Endodermal cell (in vitro differentiated cells): ENCODE results near the gene CYP26A1. TPM values are rescaled to one million over a fixed set of nuclear protein-coding genes. Genes with fewer than 3 reads are reported as not detected.

ENCODE experiments used
- DNase-seq: peaks from one replicate; pipeline ENCODE4 v3.0.0-alpha.2; 2017
- H3K27ac ChIP-seq: 2 replicates; pipeline ENCODE4 v1.5.1; 2013; ENCODE audit warnings: mild to moderate bottlenecking, low read depth, low read length, moderate library complexity
- H3K27me3 ChIP-seq: 2 replicates; pipeline ENCODE4 v1.6.1; 2013; ENCODE audit warnings: mild to moderate bottlenecking, low read length, moderate library complexity; ENCODE audit not compliant: insufficient read depth, control insufficient read depth, poor library complexity, severe bottlenecking
- H3K36me3 ChIP-seq: 2 replicates; pipeline ENCODE4 v1.7.0; 2013; ENCODE audit warnings: mild to moderate bottlenecking, low read length, moderate library complexity; ENCODE audit not compliant: control insufficient read depth, insufficient read depth
- H3K4me1 ChIP-seq: one replicate; pipeline ENCODE4 v1.7.0; 2013; ENCODE audit warnings: low read length; ENCODE audit not compliant: control insufficient read depth, insufficient read depth
- H3K4me3 ChIP-seq: 2 replicates; pipeline ENCODE4 v1.5.1; 2013; ENCODE audit warnings: mild to moderate bottlenecking, low read length, moderate library complexity
- H3K9ac ChIP-seq: 2 replicates; pipeline ENCODE4 v1.6.1; 2013; ENCODE audit warnings: mild to moderate bottlenecking, low read length, moderate library complexity; ENCODE audit not compliant: poor library complexity, severe bottlenecking; ENCODE audit errors: extremely low read depth
- H3K9me3 ChIP-seq: 2 replicates; pipeline ENCODE4 v1.6.1; 2013; ENCODE audit warnings: mild to moderate bottlenecking, low read length, moderate library complexity; ENCODE audit not compliant: control insufficient read depth
- H3K27ac Mint-ChIP-seq: 2 replicates; pipeline ENCODE4 v1.8.0; 2020; ENCODE audit warnings: mixed read lengths
- H3K27me3 Mint-ChIP-seq: 2 replicates; pipeline ENCODE4 v1.8.0; 2021; ENCODE audit warnings: mild to moderate bottlenecking, mixed read lengths; ENCODE audit not compliant: insufficient read depth
- H3K36me3 Mint-ChIP-seq: 2 replicates; pipeline ENCODE4 v1.8.0; 2020; ENCODE audit warnings: low read depth, mixed read lengths
- H3K4me1 Mint-ChIP-seq: 2 replicates; pipeline ENCODE4 v1.8.0; 2020; ENCODE audit warnings: mixed read lengths
- H3K4me3 Mint-ChIP-seq: 2 replicates; pipeline ENCODE4 v1.8.0; 2020; ENCODE audit warnings: mild to moderate bottlenecking, moderate library complexity, mixed read lengths
- H3K9me3 Mint-ChIP-seq: 2 replicates; pipeline ENCODE4 v1.8.0; 2020; ENCODE audit warnings: mild to moderate bottlenecking, mixed read lengths
- CTCF ChIP-seq: fragments of 200-600 bp; sonication (generic); conservative IDR thresholded peaks from 2 replicates; pipeline ENCODE4 v1.5.0; 2021; ENCODE audit warnings: antibody characterized with exemption, mild to moderate bottlenecking
- WGBS, 2 experiments: methylation state at CpG; one replicate each; pipeline versions ENCODE4 v1.1.5 to v1.1.7; 2013; ENCODE audit warnings: missing lambda C conversion rate in 2 of 2, mixed read lengths in 1 of 2; ENCODE audit not compliant: insufficient coverage in 1 of 2, insufficient read length in 1 of 2; 5-methylcytosine and 5-hydroxymethylcytosine counted together
- total RNA-seq, 2 donors: library from RNA; stranded (reverse); fragmentation: NEBNext Ultra II Directional in 1 of 2; extraction: Animal tissue kit (Norgen Biotek cat#: 25700) in 1 of 2; gene quantifications; 2 replicates in 1 of 2; 3 replicates in 1 of 2; pipeline ENCODE4 v1.2.1, GENCODE V29; 2021

Gene CYP26A1
- total RNA-seq, 2 donors from 2014 or later, result 800 to 857 TPM

GRCh38 chr10:93088466-93088865 is 14.8 kb downstream of the CYP26A1 start:
- no peak overlapping the region for H3K4me3 Mint-ChIP-seq

GRCh38 chr10:93090619-93091018 is 16.9 kb downstream of the CYP26A1 start:
- no peak overlapping the region for H3K27ac ChIP-seq
- H3K4me3 ChIP-seq, result no peak overlapping the region
- H3K9ac ChIP-seq, result no peak overlapping the region
- Mint-ChIP-seq H3K9me3 (peaks cover 3% of the 10 kb centered on the region), H3K4me1 (peaks cover 15% of the 10 kb centered on the region), H3K36me3 (no peaks in the 10 kb centered on the region), H3K27me3 (peaks cover 12% of the 10 kb centered on the region), H3K4me3 (no peak overlapping the region), H3K27ac (no peak overlapping the region)
- no peaks in the 10 kb centered on the region for H3K4me1 ChIP-seq
- 98 to 100% methylated on average over 2 of the region's 2 CpGs for WGBS, 2 experiments
- H3K36me3 ChIP-seq, result no peaks in the 10 kb centered on the region
- no peak for TF ChIP-seq CTCF
- no peak for DNase-seq
- H3K27me3 ChIP-seq, result no peaks in the 10 kb centered on the region
- no peaks in the 10 kb centered on the region for H3K9me3 ChIP-seq

More at GRCh38 chr10:93088466-93088865, 14.8 kb downstream of the CYP26A1 start:
- no peaks in the 10 kb centered on the region for H3K27me3 ChIP-seq
- H3K9ac ChIP-seq, result no peak overlapping the region
- peaks cover 3% of the 10 kb centered on the region for H3K9me3 Mint-ChIP-seq
- no peaks in the 10 kb centered on the region for H3K36me3 Mint-ChIP-seq
- H3K36me3 ChIP-seq, result no peaks in the 10 kb centered on the region
- WGBS, 2 experiments, result 89 to 90% methylated on average over 4 of the region's 4 CpGs
- no peak for TF ChIP-seq CTCF
- no peak overlapping the region for H3K4me3 ChIP-seq
- H3K4me1 Mint-ChIP-seq, result peaks cover 9% of the 10 kb centered on the region
- H3K9me3 ChIP-seq, result no peaks in the 10 kb centered on the region
- H3K27ac ChIP-seq, result no peak overlapping the region
- H3K27ac Mint-ChIP-seq, result peak overlapping the region; percentile 16
- peaks cover 12% of the 10 kb centered on the region for H3K27me3 Mint-ChIP-seq
- no peak for DNase-seq
- H3K4me1 ChIP-seq, result no peaks in the 10 kb centered on the region

GRCh38 chr10:93091960-93092359 is 18.3 kb downstream of the CYP26A1 start:
- no peaks in the 10 kb centered on the region for H3K27me3 ChIP-seq
- H3K27me3 Mint-ChIP-seq, result peaks cover 8% of the 10 kb centered on the region
- peaks cover 2% of the 10 kb centered on the region for H3K4me1 ChIP-seq
- no peaks in the 10 kb centered on the region for H3K9me3 ChIP-seq
- TF ChIP-seq CTCF, result no peak
- DNase-seq, result no peak
- 97 to 100% methylated on average over 1 to 3 of the region's 3 CpGs for WGBS, 2 experiments
- no peak overlapping the region for H3K27ac ChIP-seq
- no peak overlapping the region for H3K4me3 ChIP-seq
- H3K9ac ChIP-seq, result no peak overlapping the region
- peaks cover 3% of the 10 kb centered on the region for H3K9me3 Mint-ChIP-seq
- no peaks in the 10 kb centered on the region for H3K36me3 ChIP-seq
- H3K27ac Mint-ChIP-seq, result no peak overlapping the region
- H3K4me3 Mint-ChIP-seq, result no peak overlapping the region
- H3K4me1 Mint-ChIP-seq, result peaks cover 21% of the 10 kb centered on the region
- no peaks in the 10 kb centered on the region for H3K36me3 Mint-ChIP-seq
